Stomach (tissue), 9 donors: ENCODE measurements around the gene CD164L2. TPM values are rescaled to one million over a fixed set of nuclear protein-coding genes. Genes with fewer than 3 reads are reported as not detected.
A peak's percentile ranks its signal among the peaks of the same experiment; 100 is the strongest.

ENCODE experiments used
- DNase-seq, 2 donors: peaks; one replicate each; pipeline versions ENCODE4 v3.0.0 to v3.0.0-alpha.2; 2013 to 2019
- H3K27ac ChIP-seq, 5 donors: fragments of 200-600 bp in 4 of 5; sonication (generic) in 4 of 5; one replicate each; pipeline ENCODE4 v1.5.1; 2013 to 2019; ENCODE audit warnings: mild to moderate bottlenecking in 1 of 5, moderate library complexity in 1 of 5
- H3K27me3 ChIP-seq, 3 donors: fragments of 200-600 bp; sonication (generic); one replicate each; pipeline ENCODE4 v1.5.1; 2017 to 2019; ENCODE audit warnings: mixed run types in 1 of 3
- H3K36me3 ChIP-seq, 4 donors: fragments of 200-600 bp; sonication (generic); 1 replicate in 3 of 4; 2 replicates in 1 of 4; pipeline ENCODE4 v1.5.1; 2016 to 2019
- H3K4me1 ChIP-seq, 4 donors: fragments of 200-600 bp; sonication (generic); one replicate each; pipeline ENCODE4 v1.5.1; 2016 to 2019
- H3K4me3 ChIP-seq, 4 donors: fragments of 200-600 bp; sonication (generic) in 3 of 4; one replicate each; pipeline ENCODE4 v1.5.1; 2016 to 2019; ENCODE audit warnings: mild to moderate bottlenecking in 1 of 4
- H3K9me3 ChIP-seq, 4 donors: fragments of 200-600 bp; sonication (generic); one replicate each; pipeline ENCODE4 v1.5.1; 2016 to 2019
- EP300 ChIP-seq: sonication (generic); formaldehyde crosslinking; IDR thresholded peaks from one replicate; pipeline ENCODE4 v1.6.1; 2017; ENCODE audit warnings: antibody characterized with exemption
- POLR2A ChIP-seq, 4 donors: fragments of 450-650 bp; IDR thresholded peaks; one replicate each; pipeline ENCODE4 v1.6.1; 2016; ENCODE audit warnings: antibody characterized with exemption in 4 of 4, control low read depth in 2 of 4, mild to moderate bottlenecking in 1 of 4, moderate library complexity in 1 of 4
- POLR2AphosphoS5 ChIP-seq, 3 donors: sonication (generic); formaldehyde crosslinking; IDR thresholded peaks; one replicate each; pipeline ENCODE4 v1.6.1; 2016; ENCODE audit warnings: antibody characterized with exemption in 3 of 3
- WGBS, 5 donors: extraction: QIAGEN DNeasy Blood & Tissue Kit in 3 of 5; methylation state at CpG; one replicate each; pipeline versions ENCODE4 v1.1.5 to v1.1.7; 2013 to 2018; 5-methylcytosine and 5-hydroxymethylcytosine counted together
- intact Hi-C: fragments of 100-400 bp; cut with DNase I; formaldehyde crosslinking; loops from one replicate; pipeline ENCODE4 v1.15.1; 2023; ENCODE audit warnings: low total_unique reads
- polyA plus RNA-seq, 3 donors: library from polyadenylated mRNA; stranded (reverse); fragments of 200-250 nt; gene quantifications; one replicate each; pipeline ENCODE4 v1.2.3, GENCODE V29; 2013
- total RNA-seq, 5 donors: library from RNA; depleted of rRNA; stranded (reverse); fragments of >200 nt; gene quantifications; one replicate each; pipeline versions ENCODE4 v1.1.0 to v1.2.3, GENCODE V29; 2014 to 2016
- TF ChIP-seq, protein P1 (sequence below), 7 experiments: fragments of 450-650 bp in 4 of 7; fragments of 200-600 bp in 3 of 7; sonication (generic) in 3 of 7; IDR thresholded peaks; one replicate each; pipeline ENCODE4 v1.5.1; 2016 to 2019; ENCODE audit warnings: antibody characterized with exemption in 7 of 7, control low read depth in 2 of 7, mild to moderate bottlenecking in 1 of 7
- donor health status: healthy with polysubstance abuse.
- donor health status: Bipolar disorder and iron deficiency.
- donor health status: healthy.

The CD164L2 gene
- total and polyA plus RNA-seq, 8 donors: 1.5 to 8.7 TPM; not detected in 6

DNA sequence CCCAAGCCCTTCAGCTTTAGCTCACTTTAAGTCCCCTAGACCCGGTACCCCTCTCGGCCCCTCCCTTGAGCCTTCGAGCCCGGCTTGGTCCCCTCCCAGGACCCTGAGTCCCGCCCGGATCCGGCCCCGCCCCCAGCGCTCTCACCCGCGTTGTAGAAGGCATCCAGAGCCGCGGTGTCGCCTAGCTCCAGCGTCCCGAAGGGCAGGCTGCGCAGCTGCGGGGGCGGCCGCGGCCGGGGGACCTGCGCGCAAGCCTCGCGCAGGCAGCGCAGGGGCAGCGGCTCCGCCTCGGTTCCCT is 17.1 kb downstream of the CD164L2 start:
- Histone ChIP-seq H3K9me3 (no peaks in the 10 kb centered on the region), H3K4me3 (peak overlapping the region; percentile 56 to 81 (median 76)), H3K27ac (peak overlapping the region; percentile 87 to 98 (median 96)), H3K36me3 (peaks cover 21 to 37% (median 33%) of the 10 kb centered on the region in 4 donors), H3K4me1 (peaks cover 31 to 55% (median 37%) of the 10 kb centered on the region in 4 donors), H3K27me3 (no peaks in the 10 kb centered on the region)
- peak; percentile 82 to 91 for DNase-seq
- intact Hi-C loops: no loop called here
- TF ChIP-seq EP300 (no peak), POLR2AphosphoS5 (IDR thresholded peaks at IDR 0.05) (peak in 1 of 3 donors; percentile 21), POLR2A (IDR thresholded peaks at IDR 0.05) (no peak)
- WGBS, 5 donors: 0 to 1% (median 0%) methylated on average over 14 to 30 of the region's 30 CpGs

DNA sequence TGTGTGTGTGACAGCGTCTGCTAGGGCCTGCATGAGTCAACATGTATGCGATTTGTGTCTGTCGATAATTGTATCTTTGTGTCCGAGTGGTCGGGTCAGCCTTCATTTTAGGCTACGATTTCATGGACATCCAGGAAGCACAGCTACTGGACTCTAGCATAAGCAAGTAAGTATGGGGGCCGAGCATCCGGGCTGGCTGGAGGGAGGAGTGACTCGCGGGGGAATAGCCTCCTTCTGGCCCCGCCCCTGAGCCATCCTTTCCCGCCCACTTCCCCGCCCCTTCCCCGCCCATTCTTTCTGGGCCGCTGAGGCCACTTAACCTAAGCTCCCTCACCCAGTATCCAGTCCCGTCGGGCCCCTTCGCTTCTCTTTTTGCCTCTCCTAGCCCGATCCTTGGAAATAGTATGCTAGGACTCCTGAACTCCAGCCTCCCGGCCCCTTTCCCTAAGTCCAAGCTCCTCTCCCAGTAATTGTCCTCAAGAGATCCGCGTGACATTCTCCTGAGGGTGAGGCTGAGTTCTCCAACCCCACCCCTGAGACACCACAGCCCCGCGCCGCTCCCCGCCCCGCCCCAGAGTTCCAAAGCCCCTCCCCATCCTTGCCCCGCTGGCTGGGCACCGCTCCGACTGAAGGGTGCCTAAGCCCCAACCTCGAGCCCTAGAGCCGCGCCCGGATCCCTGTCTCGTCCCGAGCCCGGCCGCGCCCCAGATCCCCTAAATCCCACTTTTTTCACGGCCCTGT is 17.6 kb downstream of the CD164L2 start:
- Histone ChIP-seq H3K4me3 (peak overlapping the region; percentile 56 to 81 (median 76)), H3K4me1 (peaks cover 31 to 60% (median 39%) of the 10 kb centered on the region in 4 donors), H3K9me3 (no peaks in the 10 kb centered on the region), H3K27ac (peak overlapping the region; percentile 87 to 98 (median 96)), H3K27me3 (no peaks in the 10 kb centered on the region), H3K36me3 (peaks cover 21 to 42% (median 38%) of the 10 kb centered on the region in 4 donors)
- intact Hi-C loops: no loop called here
- peak; percentile 89 to 94 for DNase-seq
- TF ChIP-seq POLR2A (IDR thresholded peaks at IDR 0.05) (no peak), POLR2AphosphoS5 (IDR thresholded peaks at IDR 0.05) (peak in 2 of 3 donors; percentile 5 to 67), EP300 (no peak)
- TF ChIP-seq, protein P1, sequence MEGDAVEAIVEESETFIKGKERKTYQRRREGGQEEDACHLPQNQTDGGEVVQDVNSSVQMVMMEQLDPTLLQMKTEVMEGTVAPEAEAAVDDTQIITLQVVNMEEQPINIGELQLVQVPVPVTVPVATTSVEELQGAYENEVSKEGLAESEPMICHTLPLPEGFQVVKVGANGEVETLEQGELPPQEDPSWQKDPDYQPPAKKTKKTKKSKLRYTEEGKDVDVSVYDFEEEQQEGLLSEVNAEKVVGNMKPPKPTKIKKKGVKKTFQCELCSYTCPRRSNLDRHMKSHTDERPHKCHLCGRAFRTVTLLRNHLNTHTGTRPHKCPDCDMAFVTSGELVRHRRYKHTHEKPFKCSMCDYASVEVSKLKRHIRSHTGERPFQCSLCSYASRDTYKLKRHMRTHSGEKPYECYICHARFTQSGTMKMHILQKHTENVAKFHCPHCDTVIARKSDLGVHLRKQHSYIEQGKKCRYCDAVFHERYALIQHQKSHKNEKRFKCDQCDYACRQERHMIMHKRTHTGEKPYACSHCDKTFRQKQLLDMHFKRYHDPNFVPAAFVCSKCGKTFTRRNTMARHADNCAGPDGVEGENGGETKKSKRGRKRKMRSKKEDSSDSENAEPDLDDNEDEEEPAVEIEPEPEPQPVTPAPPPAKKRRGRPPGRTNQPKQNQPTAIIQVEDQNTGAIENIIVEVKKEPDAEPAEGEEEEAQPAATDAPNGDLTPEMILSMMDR (IDR thresholded peaks at IDR 0.05): no peak
- WGBS, 5 donors: 2 to 5% (median 3%) methylated on average over 38 to 40 of the region's 40 CpGs

DNA sequence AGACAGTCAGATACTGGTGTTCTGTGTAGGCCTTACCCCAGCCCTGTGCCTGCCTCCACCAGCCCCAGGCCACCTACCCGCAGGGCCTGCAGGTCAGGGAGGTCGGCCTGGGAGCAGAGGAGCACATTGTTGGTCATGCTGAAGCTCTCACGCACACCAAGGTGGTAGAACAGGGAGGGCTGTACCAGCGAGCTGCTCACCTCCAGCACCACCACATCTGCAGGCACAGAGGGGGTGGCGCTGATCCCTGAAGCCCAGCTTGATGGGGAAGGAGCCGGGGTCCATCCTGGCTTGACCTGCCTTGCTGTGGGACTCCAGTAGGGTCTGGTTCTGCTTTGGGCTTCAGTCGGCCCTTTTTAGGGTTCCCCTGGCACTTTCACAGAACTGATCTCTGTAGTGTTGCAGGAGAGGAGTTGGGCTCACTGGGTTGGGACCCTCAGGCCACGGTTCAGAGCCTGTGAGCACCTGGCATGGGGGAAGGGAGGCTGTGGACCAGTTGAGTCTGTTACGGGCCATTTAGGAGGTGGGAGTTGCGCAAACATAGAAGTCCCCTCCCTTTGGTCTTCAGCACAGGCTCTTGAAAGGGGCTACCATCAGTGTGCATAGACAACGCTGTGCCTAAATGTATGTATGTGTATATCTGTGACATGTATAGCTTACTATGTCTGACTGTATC is 18.3 kb downstream of the CD164L2 start:
- peak overlapping the region; percentile 87 to 98 (median 96) for H3K27ac ChIP-seq

DNA sequence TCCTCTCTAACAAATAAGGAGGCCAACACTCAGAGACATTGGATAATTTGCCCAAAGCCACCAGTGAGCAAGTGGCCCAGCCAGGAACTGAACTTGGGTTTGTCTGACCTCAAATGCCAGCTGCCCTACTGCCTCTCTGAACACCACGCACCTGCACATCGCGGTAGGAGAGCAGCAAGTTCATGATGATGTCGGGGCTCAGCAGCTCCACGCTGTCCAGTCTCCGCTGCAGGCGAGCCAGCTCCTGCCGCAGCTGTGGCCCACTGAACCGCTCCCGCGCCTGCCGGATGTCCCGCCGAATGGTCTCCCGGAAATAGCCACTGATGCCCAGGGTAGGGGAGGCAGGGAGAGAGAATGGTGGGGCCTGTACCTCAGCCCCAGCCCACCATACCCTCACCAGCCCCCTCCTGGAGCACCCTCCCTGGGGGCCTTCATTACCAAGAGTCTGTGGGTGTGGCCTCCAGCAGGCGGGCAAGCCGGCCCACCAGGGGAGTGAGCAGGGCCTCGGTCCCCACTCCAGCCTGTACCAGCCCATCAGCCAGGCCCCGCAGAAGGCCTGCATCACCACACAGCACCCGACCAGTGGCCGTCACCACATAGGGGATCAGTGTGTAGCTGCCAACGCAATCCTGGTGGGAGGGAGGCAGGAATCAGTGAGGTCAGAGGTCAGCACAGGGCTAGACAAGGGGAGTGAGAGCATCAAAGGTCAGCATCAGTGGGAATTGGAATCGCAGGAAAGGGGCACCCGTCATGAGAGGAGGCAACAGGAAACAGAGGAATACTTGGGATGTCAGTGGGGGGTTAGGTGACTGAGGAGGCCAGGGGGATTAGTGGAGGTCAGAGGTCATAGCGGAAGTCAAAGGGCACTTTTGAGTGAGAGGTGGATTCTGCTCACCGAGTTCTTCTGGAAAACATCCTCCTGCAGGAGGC is 19.1 kb downstream of the CD164L2 start:
- H3K9me3 ChIP-seq: no peaks in the 10 kb centered on the region
- DNase-seq: peak in 1 of 2 donors; percentile 12
- peaks cover 35 to 60% (median 42%) of the 10 kb centered on the region in 4 donors for H3K4me1 ChIP-seq
- WGBS, 5 donors: 89 to 95% (median 93%) methylated on average over 17 to 26 of the region's 26 CpGs
- no peak for TF ChIP-seq POLR2AphosphoS5 (IDR thresholded peaks at IDR 0.05)
- TF ChIP-seq, protein P1 (IDR thresholded peaks at IDR 0.05): no peak
- TF ChIP-seq EP300: no peak
- no peak for TF ChIP-seq POLR2A (IDR thresholded peaks at IDR 0.05)
- peak overlapping the region in 3 of 5 donors; percentile 94 to 98 (median 96) for H3K27ac ChIP-seq
- H3K27me3 ChIP-seq: no peaks in the 10 kb centered on the region
- intact Hi-C loops: no loop called here
- peak overlapping the region in 1 of 4 donors; percentile 56 for H3K4me3 ChIP-seq
- peaks cover 30 to 54% (median 51%) of the 10 kb centered on the region in 4 donors for H3K36me3 ChIP-seq

More for the DNA sequence above, 18.3 kb downstream of the CD164L2 start:
- Histone ChIP-seq H3K27me3 (no peaks in the 10 kb centered on the region), H3K9me3 (no peaks in the 10 kb centered on the region), H3K4me3 (peak overlapping the region; percentile 56 to 81 (median 76)), H3K4me1 (peaks cover 35 to 66% (median 43%) of the 10 kb centered on the region in 4 donors), H3K36me3 (peaks cover 25 to 46% (median 43%) of the 10 kb centered on the region in 4 donors)
- 64 to 82% (median 79%) methylated on average over 7 to 11 of the region's 11 CpGs for WGBS, 5 donors
- intact Hi-C loops: no loop called here
- peak in 1 of 2 donors; percentile 12 for DNase-seq
- no peak for TF ChIP-seq POLR2AphosphoS5 (IDR thresholded peaks at IDR 0.05)
